Dendritic cell treated with granulocyte-macrophage colony-stimulating factor and Interleukin-4, amounts not matched to agents 40 ng/mL and 50 ng/mL, for 4 days (primary cell): ENCODE measurements around the gene MSI2.

Source experiments
- H3K27ac Mint-ChIP-seq: one replicate; pipeline ENCODE4 v1.8.0; 2022; ENCODE audit warnings: mild to moderate bottlenecking, mixed read lengths
- H3K27me3 Mint-ChIP-seq: one replicate; pipeline ENCODE4 v1.8.0; 2022; ENCODE audit warnings: mild to moderate bottlenecking, mixed read lengths
- H3K36me3 Mint-ChIP-seq: one replicate; pipeline ENCODE4 v1.8.0; 2022; ENCODE audit warnings: low read depth, mixed read lengths
- H3K4me1 Mint-ChIP-seq: one replicate; pipeline ENCODE4 v1.8.0; 2022; ENCODE audit warnings: low read depth, mixed read lengths
- H3K4me3 Mint-ChIP-seq: one replicate; pipeline ENCODE4 v1.8.0; 2022; ENCODE audit warnings: mild to moderate bottlenecking, moderate library complexity, mixed read lengths
- H3K9me3 Mint-ChIP-seq: one replicate; pipeline ENCODE4 v1.8.0; 2022; ENCODE audit warnings: mixed read lengths
- intact Hi-C: fragments of 100-400 bp; cut with micrococcal nuclease; formaldehyde crosslinking; loops from one replicate; pipeline ENCODE4 v1.15.0; 2022

MSI2 gene

GRCh38 chr17:57645950-57646665, 389.8 kb downstream of the MSI2 start:
- Mint-ChIP-seq H3K27me3 (no peaks in the 10 kb centered on the region), H3K36me3 (peaks cover 4% of the 10 kb centered on the region), H3K9me3 (no peaks in the 10 kb centered on the region), H3K4me3 (no peak overlapping the region), H3K27ac (no peak overlapping the region), H3K4me1 (no peaks in the 10 kb centered on the region)
- intact Hi-C loops = no loop called here

GRCh38 chr17:57648720-57649119, 392.4 kb downstream of the MSI2 start:
- Mint-ChIP-seq H3K4me3 (no peak overlapping the region), H3K27ac (no peak overlapping the region), H3K9me3 (no peaks in the 10 kb centered on the region), H3K36me3 (peaks cover 4% of the 10 kb centered on the region), H3K27me3 (no peaks in the 10 kb centered on the region), H3K4me1 (no peaks in the 10 kb centered on the region)
- intact Hi-C loops = no loop called here

DNA sequence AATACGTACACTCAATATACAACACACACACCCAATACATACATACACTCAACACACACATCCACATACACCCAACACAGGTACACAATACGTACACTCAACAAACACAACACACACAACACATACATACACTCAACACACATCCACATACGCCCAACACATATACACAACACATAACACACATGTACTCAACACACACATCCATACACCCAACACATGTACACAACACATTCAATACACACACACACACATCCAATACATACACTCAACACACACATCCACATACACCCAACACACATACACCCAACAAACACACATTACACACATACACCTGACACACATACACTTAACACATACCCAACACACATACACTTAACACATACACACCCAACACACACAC, 392.9 kb downstream of the MSI2 start:
- Mint-ChIP-seq H3K27me3 (no peaks in the 10 kb centered on the region), H3K4me3 (no peak overlapping the region), H3K27ac (no peak overlapping the region), H3K4me1 (no peaks in the 10 kb centered on the region), H3K9me3 (no peaks in the 10 kb centered on the region), H3K36me3 (peaks cover 2% of the 10 kb centered on the region)
- intact Hi-C loops = no loop called here

GRCh38 chr17:57649731-57650484, 393.6 kb downstream of the MSI2 start:
- Mint-ChIP-seq H3K9me3 (no peaks in the 10 kb centered on the region), H3K27me3 (no peaks in the 10 kb centered on the region), H3K27ac (no peak overlapping the region), H3K4me1 (no peaks in the 10 kb centered on the region), H3K4me3 (no peak overlapping the region), H3K36me3 (no peaks in the 10 kb centered on the region)
- intact Hi-C loops = no loop called here

GRCh38 chr17:57650548-57650947, 394.2 kb downstream of the MSI2 start:
- Mint-ChIP-seq H3K27ac (no peak overlapping the region), H3K36me3 (no peaks in the 10 kb centered on the region), H3K9me3 (no peaks in the 10 kb centered on the region), H3K27me3 (no peaks in the 10 kb centered on the region), H3K4me1 (no peaks in the 10 kb centered on the region), H3K4me3 (no peak overlapping the region)
- intact Hi-C loops = no loop called here

GRCh38 chr17:57651451-57651850, 395.1 kb downstream of the MSI2 start:
- no peaks in the 10 kb centered on the region for H3K36me3 Mint-ChIP-seq
- H3K4me3 Mint-ChIP-seq = no peak overlapping the region
- H3K27me3 Mint-ChIP-seq = no peaks in the 10 kb centered on the region
- intact Hi-C loops = no loop called here
- no peaks in the 10 kb centered on the region for H3K9me3 Mint-ChIP-seq
- no peaks in the 10 kb centered on the region for H3K4me1 Mint-ChIP-seq
- no peak overlapping the region for H3K27ac Mint-ChIP-seq

GRCh38 chr17:57651996-57652395, 395.7 kb downstream of the MSI2 start:
- no peaks in the 10 kb centered on the region for H3K4me1 Mint-ChIP-seq
- no peaks in the 10 kb centered on the region for H3K36me3 Mint-ChIP-seq
- intact Hi-C loops = no loop called here
- H3K4me3 Mint-ChIP-seq = no peak overlapping the region
- no peak overlapping the region for H3K27ac Mint-ChIP-seq
- no peaks in the 10 kb centered on the region for H3K27me3 Mint-ChIP-seq
- no peaks in the 10 kb centered on the region for H3K9me3 Mint-ChIP-seq

- Mint-ChIP-seq H3K4me3 (no peak overlapping the region), H3K36me3 (no peaks in the 10 kb centered on the region), H3K4me1 (no peaks in the 10 kb centered on the region), H3K27me3 (no peaks in the 10 kb centered on the region), H3K9me3 (no peaks in the 10 kb centered on the region), H3K27ac (no peak overlapping the region)
- intact Hi-C loops = no loop called here
These were observed 396.5 kb downstream of the MSI2 start for GRCh38 chr17:57652811-57653210.

DNA sequence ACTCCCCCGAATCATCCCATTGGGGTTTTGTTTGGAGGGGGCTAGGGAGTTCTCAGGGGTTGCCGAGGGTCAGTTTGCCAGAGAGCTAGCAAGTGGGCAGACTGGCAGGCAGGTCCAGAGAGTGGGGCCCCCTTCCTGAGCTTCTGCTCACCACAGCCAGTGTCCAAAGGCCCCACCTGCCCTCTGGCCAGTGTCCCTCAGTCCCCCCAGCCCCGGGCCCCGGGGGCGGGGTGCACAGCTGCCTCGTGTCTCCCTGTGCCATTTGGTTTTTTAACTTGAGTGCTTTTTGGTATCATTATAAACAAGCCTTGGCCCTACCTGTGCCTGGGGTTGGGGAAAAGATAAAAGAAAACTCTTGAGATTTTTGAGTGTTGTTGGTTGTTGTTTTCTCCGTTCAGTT, 397.0 kb downstream of the MSI2 start:
- Mint-ChIP-seq H3K27me3 (no peaks in the 10 kb centered on the region), H3K9me3 (no peaks in the 10 kb centered on the region), H3K36me3 (no peaks in the 10 kb centered on the region), H3K4me3 (no peak overlapping the region), H3K4me1 (no peaks in the 10 kb centered on the region), H3K27ac (no peak overlapping the region)
- intact Hi-C loops = no loop called here

- intact Hi-C loops = no loop called here
- no peak overlapping the region for H3K27ac Mint-ChIP-seq
- H3K4me3 Mint-ChIP-seq = no peak overlapping the region
- H3K36me3 Mint-ChIP-seq = no peaks in the 10 kb centered on the region
- no peaks in the 10 kb centered on the region for H3K4me1 Mint-ChIP-seq
- H3K9me3 Mint-ChIP-seq = no peaks in the 10 kb centered on the region
- no peaks in the 10 kb centered on the region for H3K27me3 Mint-ChIP-seq
These were observed 397.9 kb downstream of the MSI2 start for GRCh38 chr17:57654040-57654775.

DNA sequence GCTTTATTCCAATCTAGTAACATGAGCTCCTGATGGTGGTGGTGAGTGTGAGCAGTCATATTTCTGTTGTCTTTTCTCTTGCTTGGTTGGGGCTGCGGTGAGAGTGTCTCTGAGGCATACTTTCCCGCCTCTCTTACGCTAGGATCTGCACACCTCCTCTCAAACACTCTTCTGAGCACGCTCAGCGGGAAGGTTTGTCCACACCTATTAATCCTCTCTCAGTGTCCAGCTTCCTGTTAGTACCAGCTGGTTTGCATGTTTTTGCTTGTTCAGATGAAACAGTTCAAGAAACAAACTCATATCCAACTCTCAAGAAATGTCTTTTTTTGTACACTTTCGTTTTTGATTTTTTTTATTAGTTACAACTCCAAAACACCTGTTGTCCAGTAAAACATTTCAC, 399.2 kb downstream of the MSI2 start:
- intact Hi-C loops = no loop called here
- no peak overlapping the region for H3K4me3 Mint-ChIP-seq
- H3K36me3 Mint-ChIP-seq = no peaks in the 10 kb centered on the region
- H3K27me3 Mint-ChIP-seq = no peaks in the 10 kb centered on the region
- H3K9me3 Mint-ChIP-seq = no peaks in the 10 kb centered on the region
- H3K4me1 Mint-ChIP-seq = no peaks in the 10 kb centered on the region
- H3K27ac Mint-ChIP-seq = no peak overlapping the region

GRCh38 chr17:57657211-57657610, 400.9 kb downstream of the MSI2 start:
- H3K27ac Mint-ChIP-seq = no peak overlapping the region
- H3K36me3 Mint-ChIP-seq = no peaks in the 10 kb centered on the region

DNA sequence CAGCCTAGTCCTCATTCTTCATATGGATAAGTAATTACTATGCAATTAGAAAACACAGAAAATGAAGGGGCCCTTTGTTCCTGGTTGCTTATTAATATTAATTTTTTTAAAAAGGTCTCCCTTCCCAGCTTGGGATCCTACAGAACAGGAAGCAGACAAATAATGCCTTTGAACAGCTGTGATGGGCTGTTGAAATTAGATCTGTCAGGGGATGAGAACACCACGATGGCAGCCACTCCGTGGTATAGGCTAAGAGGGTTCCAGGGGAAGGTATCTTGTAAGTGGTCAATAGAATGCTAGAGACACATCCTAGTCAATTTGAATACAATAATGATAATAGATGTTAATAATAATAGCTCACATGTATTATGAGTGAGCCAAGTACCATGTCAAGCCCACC, 405.7 kb downstream of the MSI2 start:
- peak overlapping the region; percentile 43 for H3K27ac Mint-ChIP-seq
- intact Hi-C loops = no loop called here
- H3K4me3 Mint-ChIP-seq = no peak overlapping the region

More at GRCh38 chr17:57657211-57657610, 400.9 kb downstream of the MSI2 start:
- intact Hi-C loops = no loop called here
- Mint-ChIP-seq H3K9me3 (no peaks in the 10 kb centered on the region), H3K4me3 (no peak overlapping the region), H3K27me3 (no peaks in the 10 kb centered on the region), H3K4me1 (peaks cover 8% of the 10 kb centered on the region)

DNA sequence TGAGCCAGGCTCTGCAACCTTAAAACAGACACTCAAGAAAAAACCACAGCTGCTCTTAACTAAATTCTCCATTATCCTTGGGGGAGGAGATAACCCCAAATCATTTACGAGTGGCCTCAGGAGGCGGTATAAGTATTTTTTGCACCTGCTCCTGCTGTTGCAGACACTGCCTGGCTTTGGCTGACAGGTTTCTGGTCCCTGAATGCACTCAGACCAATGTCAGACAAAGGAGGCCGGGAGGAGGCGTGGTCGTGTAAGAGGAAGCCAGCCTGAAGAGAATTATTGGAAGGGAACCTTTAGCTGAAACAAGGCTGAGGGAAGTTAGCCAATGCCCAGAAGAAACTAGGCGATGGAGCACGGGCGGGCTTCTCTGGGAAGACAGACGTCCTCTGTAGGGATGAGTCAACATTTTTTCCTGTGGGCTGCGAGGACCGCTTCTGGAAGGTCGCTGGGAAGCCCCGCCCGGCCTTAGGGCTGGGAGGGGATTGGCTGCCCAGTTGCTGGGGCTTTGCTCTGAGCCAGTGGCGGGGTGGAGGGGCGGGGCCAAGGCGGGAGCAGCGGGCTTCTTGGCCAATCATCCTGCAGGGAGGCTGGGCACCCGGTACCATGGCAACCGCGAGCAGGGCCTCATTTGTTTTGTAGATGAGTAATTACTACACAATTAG, 406.5 kb downstream of the MSI2 start:
- H3K9me3 Mint-ChIP-seq = no peaks in the 10 kb centered on the region
- no peaks in the 10 kb centered on the region for H3K27me3 Mint-ChIP-seq
- no peak overlapping the region for H3K4me3 Mint-ChIP-seq
- H3K36me3 Mint-ChIP-seq = no peaks in the 10 kb centered on the region
- intact Hi-C loops = no loop called here
- peaks cover 27% of the 10 kb centered on the region for H3K4me1 Mint-ChIP-seq
- H3K27ac Mint-ChIP-seq = peak overlapping the region; percentile 70

More for the DNA sequence above, 405.7 kb downstream of the MSI2 start:
- Mint-ChIP-seq H3K4me1 (peaks cover 27% of the 10 kb centered on the region), H3K9me3 (no peaks in the 10 kb centered on the region), H3K36me3 (no peaks in the 10 kb centered on the region), H3K27me3 (no peaks in the 10 kb centered on the region)
